Effector memory CD4-positive, alpha-beta T cell (primary cell): ENCODE measurements around the gene BAIAP2.
"Not testable (repeated sequence)": the region's sequence is repeated elsewhere in the genome, so short reads cannot be mapped to it uniquely, and the experiment has no call there.

Source experiments
- DNase-seq, 3 donors: peaks; one replicate each; pipeline ENCODE4 v3.0.0-alpha.2; 2020
- H3K27ac ChIP-seq: 2 replicates; pipeline ENCODE4 v1.7.0; 2013; ENCODE audit warnings: mild to moderate bottlenecking, low read length, moderate library complexity; ENCODE audit not compliant: insufficient read depth, poor library complexity, severe bottlenecking
- H3K27me3 ChIP-seq: replicated peaks from 2 replicates; pipeline ENCODE4 v1.7.0; 2013; ENCODE audit warnings: mild to moderate bottlenecking, low read length; ENCODE audit not compliant: insufficient read depth, control insufficient read depth, poor library complexity, severe bottlenecking
- H3K36me3 ChIP-seq: 2 replicates; pipeline ENCODE4 v1.7.0; 2013; ENCODE audit warnings: mild to moderate bottlenecking, low read length, moderate library complexity; ENCODE audit not compliant: control insufficient read depth, insufficient read depth
- H3K4me1 ChIP-seq: 2 replicates; pipeline ENCODE4 v1.7.0; 2013; ENCODE audit warnings: low read length, mild to moderate bottlenecking; ENCODE audit not compliant: control insufficient read depth, insufficient read depth, poor library complexity, severe bottlenecking
- H3K4me3 ChIP-seq: 2 replicates; pipeline ENCODE4 v1.7.0; 2013; ENCODE audit warnings: low read length, low read depth, mild to moderate bottlenecking; ENCODE audit not compliant: insufficient read depth, poor library complexity, severe bottlenecking
- H3K9me3 ChIP-seq: 2 replicates; pipeline ENCODE4 v1.7.0; 2013; ENCODE audit warnings: mild to moderate bottlenecking, low read length, moderate library complexity; ENCODE audit not compliant: control insufficient read depth

The BAIAP2 gene

DNA sequence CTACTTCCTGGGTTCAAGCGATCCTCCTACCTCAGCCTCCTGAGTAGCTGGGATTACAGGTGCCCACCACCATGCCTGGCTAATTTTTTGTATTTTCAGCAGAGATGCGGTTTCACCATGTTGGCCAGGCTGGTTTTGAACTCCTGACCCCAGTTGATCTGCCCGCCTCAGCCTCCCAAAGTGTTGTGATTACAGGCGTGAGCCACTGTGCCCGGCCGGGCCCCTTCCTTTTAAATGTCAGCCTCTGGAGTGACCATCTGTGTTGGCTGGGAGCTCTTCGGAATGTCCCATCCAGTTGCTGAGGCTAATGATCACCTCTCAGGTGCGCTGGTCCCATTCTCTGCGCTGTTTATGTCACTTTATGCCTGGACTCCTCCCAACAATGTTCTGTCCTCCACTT lies 4.6 kb upstream of the BAIAP2 start:
- not testable (repeated sequence) for H3K27ac ChIP-seq, H3K36me3 ChIP-seq, H3K4me3 ChIP-seq, H3K4me1 ChIP-seq, H3K27me3 ChIP-seq, DNase-seq, H3K9me3 ChIP-seq

DNA sequence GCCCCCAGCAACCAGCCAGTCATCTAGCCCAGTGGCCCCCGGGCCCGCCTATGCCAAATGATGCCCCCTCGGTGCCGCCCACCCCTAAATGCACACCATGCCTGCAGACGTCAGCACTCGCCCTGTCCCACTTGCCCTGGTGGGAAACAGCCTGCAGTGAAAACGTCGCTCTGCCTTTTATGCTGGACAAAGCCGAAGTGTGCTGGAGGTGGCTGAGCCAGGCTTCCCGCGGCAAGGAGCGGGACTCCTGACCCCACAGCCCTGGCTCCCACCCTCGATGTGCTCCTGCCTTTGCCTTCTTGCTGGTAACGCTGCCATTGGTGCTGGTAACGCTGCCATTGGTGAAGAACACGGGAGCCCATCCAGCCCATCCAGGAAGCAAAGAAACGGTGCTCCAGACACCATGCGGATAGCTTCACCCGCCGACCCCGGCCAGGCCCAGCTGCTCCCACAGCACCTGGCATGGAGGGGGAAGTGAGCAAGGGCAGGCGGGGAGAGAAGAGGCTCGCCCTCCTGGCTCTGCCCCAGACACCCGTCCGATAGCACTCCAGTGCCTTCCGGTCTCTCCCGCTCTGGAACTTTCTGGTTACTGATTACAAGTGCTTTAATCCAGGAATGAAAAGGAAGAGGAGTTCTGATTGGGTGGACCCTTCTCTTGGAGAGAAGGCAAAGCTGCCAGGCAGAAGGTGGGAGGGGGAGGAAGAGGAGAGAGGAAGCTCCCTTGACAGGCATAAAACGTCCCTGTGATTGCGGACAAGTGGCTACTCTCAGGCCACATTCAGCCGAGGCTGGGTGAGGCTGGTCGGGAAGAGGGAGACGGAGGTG lies 4.0 kb upstream of the BAIAP2 start:
- Histone ChIP-seq H3K4me1 (peaks cover 7% of the 10 kb centered on the region), H3K27me3 (no peaks in the 10 kb centered on the region), H3K4me3 (no peak overlapping the region), H3K27ac (no peak overlapping the region), H3K9me3 (no peaks in the 10 kb centered on the region), H3K36me3 (no peaks in the 10 kb centered on the region)
- no peak for DNase-seq

DNA sequence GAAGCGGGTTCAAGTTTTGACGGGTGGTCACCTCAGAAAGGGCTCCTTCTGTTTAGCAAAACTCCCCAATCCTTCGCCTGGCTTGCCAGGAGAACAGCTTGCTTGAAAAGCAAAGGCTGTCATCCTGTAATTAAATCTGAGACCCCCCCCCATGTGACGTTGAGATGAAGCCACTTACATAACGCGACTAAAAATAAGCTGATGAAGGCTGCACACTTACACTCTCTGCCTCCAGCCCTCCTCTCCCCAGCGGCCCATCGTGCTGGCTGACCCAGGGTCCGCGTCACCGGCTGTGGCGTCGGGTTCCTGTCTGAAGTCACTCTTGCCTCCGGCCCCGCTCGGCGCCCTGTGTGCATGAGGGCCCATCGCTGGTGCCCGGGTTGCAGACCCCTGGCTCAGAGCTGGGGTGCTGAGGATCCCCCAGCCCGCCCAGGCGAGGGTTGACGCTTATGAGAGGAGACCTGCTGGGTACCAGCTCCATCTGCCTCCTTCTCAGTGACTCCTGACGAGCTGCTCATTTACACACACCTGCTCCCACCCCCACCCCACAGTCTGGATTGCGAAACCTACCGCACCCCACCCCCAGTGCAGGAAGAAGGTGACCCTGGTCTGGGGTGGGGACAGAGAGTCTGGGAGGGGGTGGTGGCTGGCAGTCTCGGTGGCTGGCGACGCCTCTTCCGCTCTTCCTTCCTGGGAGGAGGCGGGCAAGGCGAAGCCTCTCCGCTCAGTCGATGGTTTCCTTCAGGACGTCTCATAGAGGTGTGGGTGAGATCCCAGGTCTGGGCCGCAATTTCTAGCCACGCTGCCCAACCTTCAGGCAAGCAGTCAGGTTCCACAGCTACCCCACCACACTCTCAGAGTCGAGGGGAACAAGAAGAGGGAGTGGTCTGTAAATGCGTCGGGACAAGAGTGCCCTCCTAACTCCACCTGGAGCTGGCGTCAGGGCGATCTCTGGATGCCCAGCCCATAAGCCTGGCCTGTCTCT lies 3.1 kb upstream of the BAIAP2 start:
- H3K27me3 ChIP-seq, result no peaks in the 10 kb centered on the region
- no peaks in the 10 kb centered on the region for H3K9me3 ChIP-seq
- DNase-seq, result no peak
- no peak overlapping the region for H3K4me3 ChIP-seq
- peaks cover 7% of the 10 kb centered on the region for H3K4me1 ChIP-seq
- H3K36me3 ChIP-seq, result no peaks in the 10 kb centered on the region
- no peak overlapping the region for H3K27ac ChIP-seq

DNA sequence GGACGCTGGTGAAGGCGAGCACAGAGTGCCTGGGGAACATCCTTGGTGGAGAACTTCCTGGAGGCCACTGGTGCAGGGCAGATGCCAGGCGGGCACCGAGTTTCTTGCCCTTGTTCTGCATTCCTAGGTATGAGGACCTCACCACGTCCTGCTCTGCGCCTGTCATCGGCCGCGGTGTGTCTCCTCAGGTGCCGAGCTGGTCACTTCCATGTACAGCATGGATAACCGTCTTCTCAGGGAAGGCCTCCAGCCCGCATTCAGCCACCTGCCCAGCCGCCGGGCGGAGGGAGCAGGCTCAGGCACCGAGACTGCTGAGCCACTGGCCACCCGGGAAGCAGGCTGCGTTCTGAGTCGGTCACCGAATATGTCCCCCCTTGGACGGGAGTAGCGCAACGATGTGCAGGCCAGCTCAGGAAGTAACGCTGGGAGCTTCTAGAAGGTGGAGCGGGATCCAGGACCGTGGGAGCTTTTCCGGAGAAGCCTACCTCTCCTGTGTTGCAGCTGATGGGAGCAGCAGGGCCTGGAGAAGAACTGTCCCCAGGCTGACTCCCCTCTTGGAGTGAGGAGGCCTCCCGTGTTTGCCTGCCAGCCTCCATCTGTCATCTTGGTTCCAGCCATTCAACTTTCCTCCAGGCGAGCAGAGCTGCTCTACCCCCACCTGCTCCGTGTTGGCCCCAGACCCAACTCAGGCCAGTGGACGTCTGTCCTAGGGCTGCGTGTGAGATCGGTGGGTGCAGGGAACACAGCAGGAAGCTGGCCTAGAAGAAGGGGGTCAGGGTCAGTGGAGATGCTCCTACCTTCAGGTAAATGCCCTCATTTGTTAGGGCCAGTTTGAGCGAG lies 2.1 kb upstream of the BAIAP2 start:
- Histone ChIP-seq H3K27ac (no peak overlapping the region), H3K9me3 (no peaks in the 10 kb centered on the region), H3K27me3 (no peaks in the 10 kb centered on the region), H3K36me3 (no peaks in the 10 kb centered on the region), H3K4me3 (no peak overlapping the region), H3K4me1 (peaks cover 7% of the 10 kb centered on the region)
- no peak for DNase-seq

DNA sequence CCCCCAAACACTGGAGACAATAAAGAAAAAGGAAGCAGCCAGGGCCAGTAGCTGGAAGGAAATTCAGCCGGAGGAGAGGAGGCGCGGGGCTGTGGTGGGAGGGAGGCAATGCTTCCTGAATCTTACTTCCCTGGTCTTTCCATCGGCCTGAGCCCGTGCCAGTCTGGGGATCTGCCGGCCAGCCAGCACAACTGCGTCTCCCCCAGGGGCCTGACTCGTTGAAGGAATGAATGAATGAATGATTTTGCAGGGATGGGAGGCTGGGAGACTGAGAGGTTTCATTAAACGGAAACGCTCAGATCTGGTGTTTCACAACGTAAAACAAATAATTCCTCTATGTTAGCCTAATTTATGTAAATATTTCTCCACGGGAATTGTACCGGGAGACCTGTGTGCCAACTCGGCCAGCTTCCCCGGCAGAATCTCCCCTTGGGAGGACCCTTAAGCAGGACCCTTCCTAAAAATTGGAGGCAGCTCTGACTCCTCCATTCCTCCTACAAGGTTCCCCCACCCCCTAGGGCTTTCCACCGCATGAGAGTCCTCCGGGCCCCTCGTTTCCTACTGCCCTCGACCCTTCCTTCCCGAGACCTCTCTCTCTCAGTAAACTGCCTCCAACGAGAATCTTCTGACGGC lies 1.3 kb upstream of the BAIAP2 start:
- Histone ChIP-seq H3K4me1 (peaks cover 7% of the 10 kb centered on the region), H3K9me3 (no peaks in the 10 kb centered on the region), H3K36me3 (no peaks in the 10 kb centered on the region), H3K27me3 (no peaks in the 10 kb centered on the region), H3K4me3 (peak overlapping the region; percentile 54), H3K27ac (no peak overlapping the region)
- no peak for DNase-seq

DNA sequence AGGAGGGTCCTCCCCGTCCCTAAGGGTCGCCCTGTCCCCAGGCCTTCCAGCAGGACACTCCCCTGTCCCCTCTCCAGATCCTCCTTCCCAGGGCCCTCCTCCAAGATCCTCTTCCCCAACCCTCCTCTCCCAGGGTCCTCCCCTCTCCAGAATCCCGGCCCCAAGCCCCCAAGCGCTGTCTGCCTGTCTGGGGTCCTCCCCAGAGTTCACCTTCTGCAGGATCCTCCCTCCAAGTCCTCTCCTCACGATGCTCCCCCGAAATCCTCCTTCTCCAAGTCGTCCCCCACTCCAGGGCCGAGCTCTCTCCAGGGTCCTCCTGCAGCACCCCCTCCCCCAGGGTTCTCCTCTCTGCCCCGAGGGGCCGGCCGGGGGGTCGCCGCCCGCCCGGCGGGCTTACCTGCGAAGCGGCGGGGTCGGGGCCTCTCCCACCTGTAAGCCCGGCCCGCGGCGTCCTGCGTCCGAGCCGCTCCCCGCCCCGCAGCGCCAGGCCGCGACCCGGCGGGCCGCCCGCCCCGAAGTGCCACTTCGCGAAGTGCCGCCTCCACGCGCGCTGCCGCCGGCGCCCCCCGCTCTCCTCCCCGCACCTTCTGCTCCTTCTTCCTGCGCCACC lies 678 bp upstream of the BAIAP2 start:
- H3K27ac ChIP-seq, result no peak overlapping the region
- DNase-seq, result no peak
- no peaks in the 10 kb centered on the region for H3K36me3 ChIP-seq
- H3K4me1 ChIP-seq, result peaks cover 7% of the 10 kb centered on the region
- peak overlapping the region; percentile 54 for H3K4me3 ChIP-seq
- H3K27me3 ChIP-seq, result no peaks in the 10 kb centered on the region
- no peaks in the 10 kb centered on the region for H3K9me3 ChIP-seq

DNA sequence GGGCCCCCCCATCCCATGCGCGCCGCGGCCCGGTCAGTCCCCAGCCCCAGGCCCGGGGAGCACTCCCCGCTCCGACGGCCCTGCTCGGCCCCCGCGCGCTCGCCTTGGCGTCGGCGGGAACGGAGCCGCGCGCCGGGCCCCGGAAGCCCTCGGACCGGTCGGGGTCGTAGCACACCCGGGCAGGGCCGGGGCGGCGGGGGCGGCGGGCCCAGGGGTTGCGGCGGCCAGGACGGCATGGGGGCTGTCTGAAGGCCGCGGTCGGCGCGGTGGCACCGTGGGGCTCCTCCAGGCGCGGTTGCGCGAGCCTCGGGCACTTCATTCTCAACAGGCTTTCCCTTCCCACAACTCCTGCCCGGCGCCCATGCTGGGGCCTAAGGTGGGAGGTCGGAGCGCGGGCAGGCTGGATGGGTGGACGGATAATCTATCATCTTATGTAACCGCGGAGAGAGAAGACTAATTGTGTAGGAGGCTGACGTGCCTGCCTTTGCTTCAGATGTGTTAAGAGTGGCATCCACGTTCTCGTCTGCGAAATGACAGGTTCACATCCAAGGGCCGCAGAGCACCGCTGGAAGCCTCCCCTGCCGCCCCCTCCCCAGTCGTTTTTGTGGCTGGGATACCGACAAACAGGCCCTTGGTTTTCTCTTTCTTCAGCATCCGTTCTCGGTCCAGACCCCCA lies 708 bp downstream of the BAIAP2 start:
- H3K27ac ChIP-seq, result no peak overlapping the region
- no peaks in the 10 kb centered on the region for H3K9me3 ChIP-seq
- H3K36me3 ChIP-seq, result no peaks in the 10 kb centered on the region
- H3K4me3 ChIP-seq, result peak overlapping the region; percentile 34
- H3K4me1 ChIP-seq, result peaks cover 7% of the 10 kb centered on the region
- DNase-seq, result no peak
- no peaks in the 10 kb centered on the region for H3K27me3 ChIP-seq

DNA sequence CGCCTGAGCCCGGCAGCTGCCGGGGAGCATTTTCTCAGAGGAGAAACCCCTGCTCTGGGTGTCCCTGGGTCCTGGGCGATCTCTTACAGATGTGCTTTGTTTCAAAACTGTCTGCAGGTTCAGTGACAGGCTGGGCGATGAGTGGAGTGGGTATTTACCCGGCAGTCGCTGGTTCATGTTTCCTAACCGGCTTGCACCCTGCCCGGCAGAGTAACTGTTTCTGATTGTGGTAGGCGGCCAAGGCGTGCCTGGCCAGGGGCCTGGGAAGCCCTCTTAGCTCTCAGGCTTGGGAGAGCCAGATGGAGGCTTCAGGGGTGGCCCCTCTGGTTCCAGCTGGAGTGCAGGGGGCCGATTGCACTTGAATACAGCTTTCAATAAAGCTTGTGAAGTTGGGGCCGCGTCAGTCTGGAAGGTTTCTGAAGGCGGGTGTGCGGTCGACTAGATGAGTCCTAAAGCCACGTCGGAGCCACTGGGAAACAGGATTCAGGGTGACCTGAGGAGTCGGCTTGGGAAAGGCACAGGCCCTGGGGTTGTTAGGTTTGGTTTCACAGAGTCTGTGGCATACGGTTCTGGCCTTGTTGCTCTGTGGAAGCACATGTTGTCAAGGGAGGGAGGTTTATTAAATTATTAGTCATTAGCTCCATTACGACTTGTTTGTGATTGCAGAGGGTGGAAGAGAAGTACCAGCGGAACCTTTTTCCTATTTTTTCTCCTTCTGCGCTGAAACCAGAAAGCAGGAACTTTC lies 1.4 kb downstream of the BAIAP2 start:
- Histone ChIP-seq H3K27ac (no peak overlapping the region), H3K27me3 (no peaks in the 10 kb centered on the region), H3K36me3 (no peaks in the 10 kb centered on the region), H3K4me1 (peaks cover 7% of the 10 kb centered on the region), H3K9me3 (no peaks in the 10 kb centered on the region), H3K4me3 (no peak overlapping the region)
- no peak for DNase-seq
